22Rv1 (cell line): ENCODE measurements around the gene POGLUT2.

Source experiments
- CTCF ChIP-seq: fragments of 450-650 bp; IDR thresholded peaks from 2 replicates; pipeline ENCODE4 v1.5.1; 2017; ENCODE audit warnings: mild to moderate bottlenecking
- ZFX ChIP-seq: fragments of 450-650 bp; IDR thresholded peaks from 2 replicates; pipeline ENCODE4 v1.6.1; 2017; ENCODE audit warnings: antibody characterized with exemption, borderline replicate concordance

- no peak for TF ChIP-seq CTCF
- no peak for TF ChIP-seq ZFX
Measured at GRCh38 chr13:102846261-102847015, 47.7 kb upstream of the POGLUT2 start.
